GM15510 (cell line): ENCODE measurements around the gene SPOCK1.

Experiments
- POLR2A ChIP-seq: IDR thresholded peaks from 3 replicates; pipeline ENCODE4 v1.6.1; 2011; ENCODE audit warnings: borderline replicate concordance; ENCODE audit not compliant: insufficient read length; ENCODE audit errors: extremely low read depth

Gene SPOCK1

DNA sequence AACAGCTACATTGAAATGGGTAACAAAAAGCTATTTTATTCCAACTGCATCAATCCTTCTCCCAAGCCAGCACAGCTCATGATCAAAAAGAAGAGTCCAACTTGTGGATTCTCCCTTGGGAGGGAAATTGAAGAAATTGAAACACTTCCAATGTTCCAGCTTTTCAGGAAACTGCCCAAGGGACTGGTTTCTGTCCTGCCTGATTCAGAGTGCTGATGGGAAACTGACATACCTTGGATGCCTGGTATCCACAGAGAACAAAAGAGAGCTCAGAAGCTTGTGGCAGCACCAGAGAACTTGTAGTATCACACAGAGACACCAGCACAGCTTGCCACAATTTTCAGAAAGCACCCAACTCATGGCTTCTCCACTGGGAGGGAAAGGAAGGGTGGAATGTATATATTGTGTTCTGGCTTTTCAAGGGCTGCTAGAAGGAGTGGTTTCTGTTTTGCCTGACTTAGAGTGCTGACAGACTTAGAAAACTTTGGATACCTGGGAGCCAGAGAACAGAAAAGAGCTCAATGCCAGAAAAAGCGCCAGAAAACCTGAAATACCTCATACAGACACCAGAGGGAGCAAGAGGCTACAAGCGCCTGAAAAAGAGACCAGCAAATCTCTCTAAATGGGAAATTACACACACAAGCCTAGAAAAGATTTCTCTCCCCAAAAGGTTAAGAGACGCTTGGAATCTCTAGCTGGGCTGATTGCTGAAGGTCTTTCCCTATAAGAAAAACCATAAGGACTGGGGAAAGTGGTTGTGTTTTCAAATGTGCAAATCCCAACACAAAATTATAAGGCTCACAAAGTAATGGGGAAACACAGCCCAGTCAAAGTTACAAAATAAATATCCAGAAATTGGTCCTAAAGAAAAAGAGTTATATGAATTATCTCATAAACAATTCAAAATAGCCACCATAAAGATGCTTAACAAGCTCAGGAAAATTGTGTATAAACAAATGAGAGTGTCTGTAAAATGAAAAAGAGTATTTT lies 178.8 kb downstream of the SPOCK1 start:
- TF ChIP-seq POLR2A = no peak

DNA sequence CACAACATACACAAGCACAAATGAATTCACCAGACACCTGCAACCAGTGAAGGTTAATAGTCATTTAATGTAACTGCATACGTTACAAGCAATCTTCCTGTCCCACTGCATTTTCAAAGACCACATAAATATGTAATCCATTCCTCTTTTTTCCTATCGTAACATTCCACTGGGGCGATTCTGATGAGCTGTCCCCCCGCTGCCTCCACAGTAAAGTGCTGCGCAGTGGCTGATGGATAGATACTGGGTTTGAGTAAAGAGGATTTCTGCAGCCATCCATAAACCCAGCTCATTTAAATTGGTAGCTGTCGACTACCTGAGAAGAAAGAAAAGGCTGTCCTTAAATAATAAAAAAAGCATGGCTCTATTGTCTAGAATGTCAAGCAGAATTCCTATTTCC lies 181.1 kb downstream of the SPOCK1 start:
- TF ChIP-seq POLR2A = no peak

DNA sequence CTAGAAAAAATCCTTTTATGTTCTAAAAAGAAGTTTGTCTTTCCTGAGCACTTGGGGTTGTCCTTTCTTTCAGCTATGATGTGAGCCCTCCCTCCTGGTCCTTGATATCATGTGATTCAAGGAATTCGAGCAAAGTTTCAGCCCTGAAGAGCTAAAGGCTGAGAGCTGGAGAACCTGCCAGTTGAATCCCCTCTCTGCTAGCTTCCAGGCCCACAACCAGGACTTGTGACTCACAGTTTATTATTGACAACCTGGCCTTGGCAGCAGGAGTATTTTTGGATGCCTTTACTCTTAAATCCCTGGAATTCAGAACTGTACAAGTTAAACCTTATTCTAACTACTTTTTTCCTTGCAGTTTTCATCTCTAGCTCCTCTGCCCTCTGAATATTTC lies 182.8 kb downstream of the SPOCK1 start:
- no peak for TF ChIP-seq POLR2A

DNA sequence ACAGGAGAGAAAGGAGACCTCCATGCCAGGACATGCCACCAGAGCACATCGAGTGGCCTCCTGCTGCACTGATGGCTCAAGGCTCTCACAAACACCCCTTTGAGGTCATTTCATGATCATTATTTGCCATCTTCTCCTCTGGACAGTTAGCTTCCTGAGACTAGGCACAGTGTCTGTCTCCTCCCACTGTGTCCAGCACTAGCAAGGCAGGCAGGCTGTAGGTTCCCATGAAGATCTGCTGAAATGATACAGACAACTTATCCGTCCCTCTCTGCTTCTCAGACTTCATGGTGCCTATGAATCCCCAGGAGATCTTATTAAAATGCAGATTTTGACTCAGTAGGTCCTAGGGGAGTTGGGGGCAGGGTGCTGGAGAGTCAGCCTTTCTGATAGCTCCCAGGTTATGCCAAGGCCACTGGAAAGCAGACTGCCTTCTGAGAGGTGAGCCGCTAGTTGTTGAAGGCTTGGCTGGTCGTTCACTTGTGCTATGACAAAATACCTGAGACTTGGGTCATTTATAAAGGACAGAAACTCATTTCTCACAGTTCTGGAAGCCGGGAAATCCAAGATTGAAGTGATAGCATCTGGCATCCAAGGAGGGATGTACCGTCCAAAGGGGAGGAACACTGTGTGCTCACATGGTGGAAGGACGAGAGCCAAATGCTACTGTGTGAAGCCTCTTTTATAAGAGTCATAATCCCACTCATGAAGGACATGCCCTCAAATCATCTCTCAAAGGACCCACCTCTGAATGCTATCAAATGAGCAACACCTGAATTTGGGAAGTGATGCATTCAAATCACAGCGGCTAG lies 183.4 kb downstream of the SPOCK1 start:
- TF ChIP-seq POLR2A = no peak

GRCh38 chr5:137315109-137315508 lies 184.0 kb downstream of the SPOCK1 start:
- TF ChIP-seq POLR2A = no peak

DNA sequence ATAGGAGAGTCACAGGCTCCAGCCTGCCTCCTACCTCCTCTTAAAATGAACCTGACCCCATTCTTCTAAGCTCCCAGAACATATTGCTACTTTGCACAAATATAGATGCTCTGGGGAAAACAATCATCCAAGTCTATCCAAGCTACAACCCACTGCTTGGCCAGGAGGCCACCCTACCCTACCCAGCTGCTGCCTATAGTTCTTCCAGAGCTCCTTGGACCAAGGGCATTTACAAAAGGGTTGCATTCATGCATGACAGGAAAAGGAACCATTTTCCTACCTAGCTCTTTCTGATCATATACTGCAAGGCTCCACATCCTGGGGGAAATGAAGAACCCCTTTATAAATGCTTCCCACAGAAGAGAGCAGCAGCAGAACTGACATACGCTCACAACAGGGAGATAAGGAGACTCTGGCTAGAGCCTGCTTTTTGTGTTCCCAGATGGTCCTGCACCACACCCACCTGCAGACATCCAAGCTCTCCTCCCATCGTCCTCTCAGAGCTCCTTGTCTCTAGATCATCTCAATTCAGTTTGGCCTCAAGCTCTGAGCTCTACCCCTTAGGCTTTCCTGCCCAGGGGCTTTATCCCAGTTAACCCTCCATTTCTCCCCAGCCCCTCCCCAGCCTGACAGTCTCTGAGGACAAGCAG lies 185.5 kb downstream of the SPOCK1 start:
- no peak for TF ChIP-seq POLR2A

DNA sequence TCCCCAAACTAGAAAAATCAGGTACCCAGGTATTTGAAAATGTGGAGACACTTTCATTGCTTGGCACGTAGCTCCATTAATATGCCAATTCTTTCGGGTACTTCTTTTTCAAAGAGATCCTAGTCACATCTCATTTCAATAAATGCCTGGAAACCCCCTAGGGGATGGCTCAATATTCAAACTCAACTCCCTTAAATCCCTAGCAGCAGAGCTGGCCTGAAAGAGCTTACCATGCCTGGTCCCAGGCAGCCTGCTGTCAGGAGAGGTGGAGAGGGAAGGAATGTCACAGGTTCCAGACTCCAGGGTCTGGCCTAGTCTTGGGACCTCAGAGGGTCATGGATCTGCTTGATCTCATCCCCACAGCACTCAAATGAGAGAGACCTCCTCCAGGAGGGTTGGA lies 187.1 kb downstream of the SPOCK1 start:
- no peak for TF ChIP-seq POLR2A

DNA sequence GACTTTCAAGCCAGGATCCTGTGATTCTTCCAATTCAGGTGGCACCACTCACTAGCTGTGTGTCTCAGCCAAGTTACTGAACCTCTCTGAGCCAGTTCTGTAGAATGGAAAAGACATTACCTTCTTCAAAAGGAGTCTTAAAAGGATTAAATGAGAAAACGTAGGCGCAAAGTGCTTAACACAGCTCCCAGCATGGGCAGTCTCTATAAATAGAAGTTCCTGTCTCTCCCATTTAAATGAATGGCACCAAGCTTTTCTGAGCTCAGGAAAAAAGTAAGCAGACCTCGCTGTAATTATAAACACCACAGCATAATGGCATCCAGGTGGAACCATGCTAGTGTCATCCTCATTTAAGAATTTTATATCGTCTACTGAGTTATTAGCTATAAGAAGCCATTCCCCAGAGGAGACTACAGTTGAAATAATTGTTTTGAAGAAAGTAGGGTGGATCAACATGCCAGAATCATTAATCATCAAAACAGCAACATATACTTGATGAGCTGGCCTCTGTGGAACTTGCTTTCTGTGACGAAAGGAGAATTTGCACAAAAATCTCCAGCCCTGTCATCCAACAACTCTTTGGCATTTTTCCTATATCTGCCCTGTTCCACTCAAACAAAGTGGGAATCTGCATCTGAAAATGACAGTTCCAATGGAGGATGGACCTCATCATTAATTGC lies 188.9 kb downstream of the SPOCK1 start:
- no peak for TF ChIP-seq POLR2A

DNA sequence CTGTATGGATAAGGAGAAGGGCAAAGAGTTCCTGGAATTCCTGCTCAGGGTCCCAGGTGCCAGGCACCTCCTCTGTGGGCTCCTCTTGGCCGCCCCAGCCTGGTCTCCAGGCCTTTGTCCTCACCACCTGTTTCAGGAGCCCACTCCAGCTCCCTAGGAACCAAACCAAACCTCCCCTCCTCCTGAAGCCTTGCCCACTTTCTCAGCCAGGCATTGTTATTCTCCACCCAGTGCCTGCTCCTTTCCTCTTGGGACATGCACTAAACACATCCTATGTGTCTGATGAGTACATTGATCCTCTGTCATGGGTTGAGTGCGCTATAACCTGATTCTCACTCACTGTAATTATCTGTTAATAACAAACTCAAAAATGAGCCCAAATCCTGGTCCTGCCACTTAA lies 189.8 kb downstream of the SPOCK1 start:
- no peak for TF ChIP-seq POLR2A

DNA sequence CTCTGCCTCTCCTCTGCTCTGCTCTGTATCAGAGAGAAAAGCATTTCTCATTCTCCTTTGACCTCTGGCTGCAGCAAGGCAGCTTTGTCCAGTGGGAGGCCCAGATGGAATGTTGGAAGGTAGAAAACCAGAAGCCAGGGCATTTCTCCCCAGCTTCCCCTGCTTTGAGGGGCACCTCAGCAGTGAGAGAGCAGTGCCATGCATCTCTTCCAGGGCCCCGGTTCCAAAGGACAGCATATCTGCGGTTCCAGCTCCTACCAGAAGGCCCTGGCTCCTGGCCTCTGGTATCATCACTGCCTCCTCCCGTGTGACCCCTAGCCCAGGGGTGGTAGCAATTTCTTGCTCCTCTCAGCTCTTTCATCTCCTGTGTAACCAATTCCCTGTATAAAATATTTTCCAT lies 190.8 kb downstream of the SPOCK1 start:
- no peak for TF ChIP-seq POLR2A

DNA sequence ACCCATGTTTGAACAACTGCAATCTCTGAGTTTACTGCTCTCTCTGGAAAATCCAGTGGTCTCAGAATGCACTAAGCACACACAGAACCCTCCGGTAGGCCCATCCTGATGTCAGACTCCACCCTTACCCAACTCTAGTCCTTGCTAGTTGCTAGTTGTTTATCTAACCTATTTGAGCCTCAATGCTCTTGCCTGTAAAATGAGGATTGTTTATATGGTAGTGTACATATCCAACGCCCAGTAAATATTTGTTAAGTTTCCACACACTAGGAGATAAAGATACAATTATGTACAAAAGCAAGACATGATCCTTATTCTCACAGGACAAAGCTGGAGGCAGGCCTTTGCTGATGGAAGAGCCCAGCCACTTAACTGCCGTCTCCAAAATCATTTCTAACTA lies 192.2 kb downstream of the SPOCK1 start:
- TF ChIP-seq POLR2A = no peak

- TF ChIP-seq POLR2A = no peak
These were observed 193.0 kb downstream of the SPOCK1 start for GRCh38 chr5:137305971-137306602.

GRCh38 chr5:137304226-137304874 lies 194.8 kb downstream of the SPOCK1 start:
- TF ChIP-seq POLR2A = no peak
